ENCODE measurements around the gene ARAP2.
A peak's percentile ranks its signal among the peaks of the same experiment; 100 is the strongest.
"Not testable (repeated sequence)": the region's sequence is repeated elsewhere in the genome, so short reads cannot be mapped to it uniquely, and the experiment has no call there.

The ARAP2 gene

GRCh38 chr4:36183665-36184393 is 60.5 kb downstream of the ARAP2 start:
- DNase-seq = peak in 1 of 58 donors; percentile 13

- no peak for DNase-seq
Measured at GRCh38 chr4:36183232-36183631, 61.1 kb downstream of the ARAP2 start.

- not testable (repeated sequence) for DNase-seq
Measured at GRCh38 chr4:36182315-36182714, 62.0 kb downstream of the ARAP2 start.

- no peak for DNase-seq
Measured at GRCh38 chr4:36180206-36180605, 64.1 kb downstream of the ARAP2 start.

GRCh38 chr4:36178484-36178883 is 65.8 kb downstream of the ARAP2 start:
- DNase-seq = no peak

GRCh38 chr4:36177946-36178345 is 66.4 kb downstream of the ARAP2 start:
- DNase-seq = no peak

GRCh38 chr4:36174570-36174969 is 69.7 kb downstream of the ARAP2 start:
- no peak for DNase-seq

GRCh38 chr4:36173905-36174304 is 70.4 kb downstream of the ARAP2 start:
- no peak for DNase-seq

- peak in 32 of 58 donors; percentile 7 to 72 (median 21) for DNase-seq
Measured at GRCh38 chr4:36172656-36173055, 71.7 kb downstream of the ARAP2 start.

- DNase-seq = peak in 1 of 58 donors; percentile 14
Measured at GRCh38 chr4:36168127-36168878, 76.0 kb downstream of the ARAP2 start.

- DNase-seq = no peak
Measured at GRCh38 chr4:36165631-36166005, 78.7 kb downstream of the ARAP2 start.

- DNase-seq = peak in 3 of 58 donors; percentile 5 to 36 (median 5)
Measured at GRCh38 chr4:36164900-36165630, 79.2 kb downstream of the ARAP2 start.

- no peak for DNase-seq
Measured at GRCh38 chr4:36163198-36163597, 81.1 kb downstream of the ARAP2 start.

GRCh38 chr4:36159208-36159607 is 85.1 kb downstream of the ARAP2 start:
- peak in 2 of 58 donors; percentile 5 to 18 for DNase-seq

GRCh38 chr4:36152735-36153134 is 91.6 kb downstream of the ARAP2 start:
- DNase-seq = no peak

GRCh38 chr4:36142504-36142903 is 101.8 kb downstream of the ARAP2 start:
- DNase-seq = no peak

- DNase-seq = no peak
Measured at GRCh38 chr4:36141186-36141585, 103.1 kb downstream of the ARAP2 start.

- DNase-seq = no peak
Measured at GRCh38 chr4:36140421-36140820, 103.9 kb downstream of the ARAP2 start.

- no peak for DNase-seq
Measured at GRCh38 chr4:36138220-36138619, 106.1 kb downstream of the ARAP2 start.

GRCh38 chr4:36137336-36137735 is 107.0 kb downstream of the ARAP2 start:
- no peak for DNase-seq

GRCh38 chr4:36133658-36134057 is 110.7 kb downstream of the ARAP2 start:
- no peak for DNase-seq

- DNase-seq = no peak
Measured at GRCh38 chr4:36133086-36133485, 111.2 kb downstream of the ARAP2 start.
